Measurements from ENCODE around the gene NEXN. TPM values are rescaled to one million over a fixed set of nuclear protein-coding genes. Genes with fewer than 3 reads are reported as not detected.

The NEXN gene
- total RNA-seq, 4 donors from 2014 or later = 0.76 to 34.1 (median 8.2) TPM

- peaks cover 0 to 18% (median 0%) of the 10 kb centered on the region in 3 donors for H3K36me3 ChIP-seq
- no peaks in the 10 kb centered on the region for H3K9me3 ChIP-seq
- DNase-seq = no peak
- 4 to 9% methylated on average over 2 of the region's 2 CpGs for WGBS, 2 donors
- peaks cover 11 to 81% (median 30%) of the 10 kb centered on the region in 3 donors for H3K4me1 ChIP-seq
- H3K27me3 ChIP-seq = no peaks in the 10 kb centered on the region
- H3K27ac ChIP-seq = peak overlapping the region in 2 of 4 donors; percentile 24 to 99
- TF ChIP-seq POLR2A (IDR thresholded peaks at IDR 0.05) = no peak
- TF ChIP-seq CTCF (IDR thresholded peaks at IDR 0.05) = no peak
- intact Hi-C loops (cut with DNase I) = loop anchor here (10.0 kb wide), 1 partner anchor 139 kb away; no protein-coding TSS in a partner anchor
- peak overlapping the region in 3 of 4 donors; percentile 62 to 86 (median 86) for H3K4me3 ChIP-seq
These were observed 87.5 kb downstream of the NEXN start for GRCh38 chr1:77975907-77976306.

- Histone ChIP-seq H3K9me3 (no peaks in the 10 kb centered on the region), H3K27ac (peak overlapping the region in 2 of 4 donors; percentile 93 to 99), H3K27me3 (no peaks in the 10 kb centered on the region), H3K4me3 (peak overlapping the region in 3 of 4 donors; percentile 62 to 86 (median 86)), H3K36me3 (peaks cover 0 to 13% (median 0%) of the 10 kb centered on the region in 3 donors), H3K4me1 (peaks cover 11 to 82% (median 35%) of the 10 kb centered on the region in 3 donors)
- intact Hi-C loops (cut with DNase I) = loop anchor here (10.0 kb wide), 1 partner anchor 138 kb away; no protein-coding TSS in a partner anchor
- TF ChIP-seq POLR2A (IDR thresholded peaks at IDR 0.05) (no peak), CTCF (IDR thresholded peaks at IDR 0.05) (no peak)
- DNase-seq = no peak
- WGBS, 2 donors = 52 to 57% methylated on average over 13 of the region's 13 CpGs
These were observed 88.1 kb downstream of the NEXN start for GRCh38 chr1:77976433-77977076.

GRCh38 chr1:77977989-77978292, 89.5 kb downstream of the NEXN start:
- no peak for DNase-seq
- 0% methylated on average over 5 of the region's 5 CpGs for WGBS, 2 donors
- Histone ChIP-seq H3K36me3 (peaks cover 0 to 4% (median 0%) of the 10 kb centered on the region in 3 donors), H3K4me1 (peaks cover 11 to 72% (median 32%) of the 10 kb centered on the region in 3 donors), H3K27me3 (no peaks in the 10 kb centered on the region), H3K9me3 (no peaks in the 10 kb centered on the region), H3K27ac (peak overlapping the region; percentile 93 to 99 (median 98)), H3K4me3 (peak overlapping the region; percentile 44 to 86 (median 74))
- no peak for TF ChIP-seq POLR2A (IDR thresholded peaks at IDR 0.05)
- TF ChIP-seq CTCF (IDR thresholded peaks at IDR 0.05) = no peak
- intact Hi-C loops (cut with DNase I) = loop anchor here (10.0 kb wide), 1 partner anchor 137 kb away; no protein-coding TSS in a partner anchor

- peak; percentile 15 for DNase-seq
- Histone ChIP-seq H3K36me3 (peaks cover 0 to 4% (median 0%) of the 10 kb centered on the region in 3 donors), H3K27ac (peak overlapping the region; percentile 93 to 99 (median 98)), H3K4me1 (peaks cover 11 to 69% (median 32%) of the 10 kb centered on the region in 3 donors), H3K4me3 (peak overlapping the region; percentile 44 to 86 (median 74)), H3K9me3 (no peaks in the 10 kb centered on the region), H3K27me3 (no peaks in the 10 kb centered on the region)
- TF ChIP-seq CTCF (IDR thresholded peaks at IDR 0.05) = no peak
- peak in 3 of 4 donors; percentile 8 to 55 (median 26) for TF ChIP-seq POLR2A (IDR thresholded peaks at IDR 0.05)
- WGBS, 2 donors = 0% methylated on average over 25 to 32 of the region's 34 CpGs
- intact Hi-C loops (cut with DNase I) = loop anchor here (10.0 kb wide), 1 partner anchor 136 kb away; no protein-coding TSS in a partner anchor
These were observed 90.0 kb downstream of the NEXN start for GRCh38 chr1:77978293-77978968.
